HG02642 (cell line): ENCODE measurements around the gene PTRH1.

Experiments
- ATAC-seq: cut with Tn5 transposase; IDR thresholded peaks from one replicate; pipeline ENCODE4 v1.9.1; 2021; ENCODE audit warnings: mild to moderate bottlenecking; ENCODE audit not compliant: unreplicated experiment, poor library complexity

The PTRH1 gene

DNA sequence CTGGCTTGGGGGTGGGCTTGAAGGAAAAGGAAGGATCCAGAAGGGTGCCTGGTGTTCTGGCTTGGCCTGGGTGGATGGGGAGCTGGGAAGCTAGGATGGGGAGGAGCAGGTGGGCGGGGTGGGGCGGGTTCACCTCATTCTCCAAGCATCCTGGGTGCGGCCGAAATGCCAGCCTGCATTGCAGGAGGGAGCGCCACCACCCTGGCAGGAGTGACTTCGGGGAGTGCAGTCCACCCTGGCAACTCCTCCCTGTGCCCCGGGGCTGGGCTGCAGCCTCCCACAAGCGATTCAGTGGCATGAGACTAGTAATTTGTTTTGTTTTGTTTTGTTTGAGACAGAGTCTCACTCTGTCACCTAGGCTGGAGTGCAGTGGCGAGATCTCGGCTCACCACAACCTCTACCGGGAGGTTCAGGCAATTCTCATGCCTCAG lies 5.9 kb upstream of the PTRH1 start:
- ATAC-seq = no peak

DNA sequence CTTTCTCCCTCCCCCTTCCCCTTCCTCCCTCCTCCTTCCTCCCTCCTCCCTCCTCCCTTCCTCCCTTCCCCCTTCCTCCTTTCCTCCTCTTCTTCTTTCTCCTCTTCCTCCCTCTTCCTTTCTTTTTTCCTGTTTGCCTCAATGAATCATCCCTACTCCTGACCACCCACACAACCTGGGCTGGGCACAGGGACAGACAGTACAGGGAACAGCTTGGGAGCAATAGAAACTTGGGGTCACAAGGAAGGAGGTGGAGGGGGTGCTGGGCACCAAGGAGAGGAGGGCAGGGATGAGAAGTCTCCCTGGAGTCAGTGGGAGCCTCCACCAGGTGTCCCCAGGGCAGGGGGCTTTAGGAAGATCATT lies 5.4 kb upstream of the PTRH1 start:
- no peak for ATAC-seq

DNA sequence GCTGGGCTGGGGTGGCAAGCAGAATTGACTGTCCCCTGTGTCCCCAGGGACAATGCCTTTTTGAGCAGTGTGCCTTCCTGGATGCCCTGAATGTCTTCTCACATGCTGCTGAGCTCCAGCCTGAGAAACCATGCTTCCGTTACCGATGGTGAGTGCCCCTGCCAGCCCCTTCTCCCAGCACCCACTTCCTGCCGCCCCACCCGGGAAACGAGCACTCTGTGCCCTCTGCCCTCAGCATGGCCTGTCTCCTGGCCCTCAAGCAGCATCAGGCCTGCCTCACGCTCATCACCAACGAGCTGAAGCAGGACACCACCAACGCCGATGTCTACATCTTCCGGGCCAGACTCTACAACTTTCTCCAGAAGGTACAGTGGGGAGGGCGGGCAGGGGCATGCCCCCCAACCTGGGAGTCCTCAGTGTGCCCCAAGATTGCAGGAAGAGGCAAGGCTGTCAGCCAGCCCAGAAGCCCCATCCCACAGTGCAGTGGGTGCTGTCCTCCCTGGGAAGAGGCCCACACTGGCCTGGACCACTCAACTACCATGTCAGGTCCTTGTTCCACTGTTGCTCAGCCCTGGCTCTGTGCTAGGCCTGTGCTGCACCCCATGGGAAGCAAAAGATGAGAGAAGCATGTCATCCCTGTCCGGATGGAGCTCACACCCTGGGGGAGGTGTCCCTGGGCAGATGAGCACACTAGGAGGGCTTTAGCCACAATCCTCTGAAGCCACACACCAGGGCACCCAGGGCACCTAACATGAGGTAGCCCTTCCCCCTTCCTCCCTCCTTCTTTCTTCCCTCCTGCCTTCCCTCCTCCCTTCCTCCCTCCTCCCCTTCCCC lies 4.8 kb upstream of the PTRH1 start:
- ATAC-seq = no peak

DNA sequence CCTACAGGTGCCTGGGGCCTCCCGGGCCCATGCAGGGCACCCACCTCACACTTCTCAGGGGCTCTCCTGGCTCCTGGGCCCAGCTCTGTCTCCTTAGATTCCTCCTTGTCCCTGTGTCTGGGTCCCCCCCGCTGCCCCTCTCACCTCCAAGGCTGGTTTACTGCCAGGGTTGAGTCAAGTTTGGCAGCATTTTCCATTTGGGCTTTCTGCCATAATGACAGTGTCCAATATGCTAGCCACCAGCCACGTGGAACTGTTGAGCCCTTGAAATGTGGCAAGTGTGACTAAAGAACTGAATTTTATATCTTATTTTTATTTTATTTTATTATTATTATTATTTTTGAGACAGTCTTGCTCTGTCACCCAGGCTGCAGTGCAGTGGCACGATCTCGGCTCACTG lies 2.3 kb upstream of the PTRH1 start:
- ATAC-seq = no peak

DNA sequence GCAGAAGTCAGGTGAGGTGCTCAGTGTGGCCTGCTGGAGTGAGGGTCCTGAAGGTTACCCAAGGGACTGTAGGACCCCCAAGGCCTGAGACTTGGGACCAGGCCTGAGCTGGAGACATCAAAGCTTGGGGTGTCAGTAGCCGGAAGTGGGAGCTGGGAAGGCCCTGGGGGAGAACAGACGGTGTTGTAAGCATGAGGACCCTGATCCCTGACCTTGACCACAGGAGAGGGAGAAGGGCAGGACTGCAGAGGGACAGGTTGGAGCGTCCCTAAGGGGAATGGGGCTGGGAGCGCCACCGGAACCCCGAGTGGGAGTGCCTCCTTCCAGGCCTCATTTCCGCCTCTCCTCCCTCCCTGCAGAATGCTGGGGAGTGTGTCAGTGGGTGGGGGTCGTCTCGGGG lies 949 bp upstream of the PTRH1 start:
- no peak for ATAC-seq

DNA sequence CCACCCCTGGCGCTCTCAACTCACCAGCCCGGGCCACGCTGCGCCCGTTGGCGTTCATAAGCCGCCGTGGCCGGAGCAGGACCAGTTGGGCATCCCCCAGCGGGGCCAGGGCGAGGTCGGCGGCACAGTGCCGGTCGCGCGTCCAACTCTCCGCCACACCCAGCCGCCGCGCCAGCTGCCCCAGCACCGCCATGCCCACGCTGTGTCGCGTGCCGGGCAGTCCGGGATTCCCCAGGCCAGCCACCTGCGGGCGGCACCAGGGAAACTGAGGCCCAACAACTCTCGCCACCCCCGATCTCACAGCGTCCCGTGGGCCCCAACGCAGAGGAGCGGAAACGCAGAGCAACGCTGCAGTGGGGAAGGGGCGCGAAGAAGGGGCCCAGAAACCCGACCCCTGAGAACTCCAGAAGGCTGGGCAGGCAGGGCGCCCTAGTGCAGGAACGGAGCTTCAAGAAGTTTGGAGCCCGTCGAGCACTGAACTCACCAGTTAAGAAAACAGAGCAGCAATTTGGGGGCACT lies 453 bp downstream of the PTRH1 start:
- ATAC-seq = peak; percentile 4

DNA sequence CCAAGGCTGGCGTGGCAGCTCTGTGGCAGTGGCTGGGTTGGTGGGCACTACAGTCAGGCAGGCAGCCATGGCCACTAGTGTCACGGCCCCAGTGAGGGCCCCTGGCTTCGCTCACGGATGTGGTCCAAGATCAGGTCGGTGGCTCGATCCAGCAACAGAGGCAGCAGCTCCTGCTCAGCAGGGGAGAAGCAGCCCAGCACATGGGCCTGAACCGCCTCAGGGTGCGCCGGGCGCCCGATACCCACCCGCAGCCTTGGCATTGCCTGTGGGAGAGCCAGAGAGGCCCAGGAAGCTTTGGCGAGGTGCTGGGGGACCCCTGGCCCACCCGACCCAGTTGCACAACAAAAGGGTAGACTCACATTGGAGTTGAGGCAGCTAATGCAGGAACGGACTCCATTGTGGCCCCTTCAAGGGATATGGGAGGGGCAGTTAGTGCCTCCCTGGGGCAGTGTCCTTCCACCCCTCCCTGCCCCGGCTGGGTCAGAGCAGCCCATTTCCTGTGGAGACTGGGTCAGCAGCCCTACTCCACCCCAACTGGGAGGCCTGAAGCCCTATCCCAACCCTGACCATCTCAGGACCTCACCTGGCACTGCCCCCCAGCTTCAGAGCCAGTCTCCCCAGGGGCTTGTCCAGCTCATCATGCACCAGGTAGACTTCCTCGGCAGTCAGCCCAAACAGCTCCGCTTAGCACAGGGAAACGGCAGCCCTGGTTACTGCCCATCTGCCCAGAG lies 1.3 kb downstream of the PTRH1 start:
- no peak for ATAC-seq

DNA sequence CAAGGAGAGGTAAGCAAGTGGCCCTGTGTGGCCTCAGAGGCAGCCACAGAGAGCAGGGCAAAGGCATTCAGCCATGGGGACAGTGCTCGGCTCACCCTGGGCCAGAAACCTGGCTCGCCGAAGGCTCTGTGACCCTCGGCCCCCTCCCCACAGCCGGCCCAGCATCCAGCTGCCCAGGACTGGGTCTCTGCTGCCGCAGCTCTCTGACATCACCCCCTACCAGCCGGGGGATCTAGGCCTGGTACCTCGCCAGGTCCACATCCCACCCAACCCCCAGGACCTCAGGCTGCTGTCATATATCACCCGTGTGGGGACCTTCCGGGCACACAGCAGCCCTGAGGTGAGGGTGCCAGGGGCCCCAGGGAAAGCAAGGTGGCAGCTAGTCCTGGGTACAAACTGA lies 2.6 kb downstream of the PTRH1 start:
- no peak for ATAC-seq

DNA sequence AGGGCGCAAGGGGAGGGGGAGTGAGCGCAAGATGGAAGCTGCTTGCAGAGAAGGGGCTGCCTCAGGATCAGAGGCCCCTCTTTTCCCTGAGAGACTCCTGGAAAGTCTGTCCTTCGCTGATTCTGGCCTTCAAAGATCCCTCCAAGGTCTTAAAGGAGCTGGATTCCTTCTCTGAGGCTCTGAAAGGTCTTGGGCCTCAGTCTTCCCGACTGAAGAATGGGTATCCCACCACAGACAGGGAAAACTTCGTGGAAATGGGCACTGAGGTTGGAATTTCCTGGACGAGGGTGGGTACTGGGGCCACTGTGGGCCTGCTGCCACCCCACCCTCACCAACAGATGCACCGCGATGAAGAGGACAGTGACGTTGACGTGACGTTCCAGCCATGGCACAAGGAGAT lies 3.1 kb downstream of the PTRH1 start:
- ATAC-seq = no peak

DNA sequence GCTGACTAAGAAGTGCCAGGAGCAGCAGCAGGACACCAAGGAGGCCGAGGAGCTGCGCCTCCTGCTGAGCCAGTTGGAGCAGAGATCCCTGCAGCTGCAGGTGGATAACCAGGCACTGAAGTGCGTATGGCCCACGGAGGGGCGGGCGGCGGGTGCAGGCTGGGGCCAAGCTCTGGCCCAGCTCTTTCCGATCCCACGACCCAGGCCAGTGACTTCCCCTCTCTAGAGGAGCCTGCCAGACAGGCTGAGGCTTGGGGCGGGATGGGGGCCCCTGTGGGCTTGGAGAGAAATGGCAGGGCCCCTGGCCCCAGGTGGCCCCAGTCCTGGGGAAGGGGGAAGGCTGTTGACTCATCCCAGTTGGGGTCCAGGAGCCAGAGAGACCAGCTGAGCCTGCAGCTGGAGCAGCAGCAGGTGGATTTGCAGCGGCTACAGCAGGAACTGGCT lies 3.6 kb downstream of the PTRH1 start:
- ATAC-seq = no peak

DNA sequence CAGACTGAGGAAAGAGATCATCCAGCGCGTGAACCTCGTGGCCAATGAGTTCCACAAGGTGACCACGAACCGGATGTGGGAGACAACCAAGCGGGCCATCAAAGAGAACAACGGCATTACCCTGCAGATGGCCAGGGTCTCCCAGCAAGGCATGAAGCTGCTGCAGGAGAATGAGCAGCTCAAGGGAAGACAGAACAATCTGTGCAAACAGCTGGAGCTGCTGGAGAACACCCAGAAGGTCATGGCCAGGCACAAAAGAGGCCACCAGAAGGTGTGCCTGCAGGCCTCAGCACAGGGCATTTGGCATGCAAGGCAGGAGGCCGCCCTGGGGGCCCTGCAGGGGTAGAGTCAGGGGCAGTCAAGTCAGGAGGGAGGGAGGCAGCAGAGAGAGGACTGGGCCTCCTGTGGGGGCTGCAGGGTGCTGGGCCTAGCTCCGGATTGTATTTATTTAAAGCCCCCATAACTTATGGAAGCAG lies 4.2 kb downstream of the PTRH1 start:
- ATAC-seq = no peak

DNA sequence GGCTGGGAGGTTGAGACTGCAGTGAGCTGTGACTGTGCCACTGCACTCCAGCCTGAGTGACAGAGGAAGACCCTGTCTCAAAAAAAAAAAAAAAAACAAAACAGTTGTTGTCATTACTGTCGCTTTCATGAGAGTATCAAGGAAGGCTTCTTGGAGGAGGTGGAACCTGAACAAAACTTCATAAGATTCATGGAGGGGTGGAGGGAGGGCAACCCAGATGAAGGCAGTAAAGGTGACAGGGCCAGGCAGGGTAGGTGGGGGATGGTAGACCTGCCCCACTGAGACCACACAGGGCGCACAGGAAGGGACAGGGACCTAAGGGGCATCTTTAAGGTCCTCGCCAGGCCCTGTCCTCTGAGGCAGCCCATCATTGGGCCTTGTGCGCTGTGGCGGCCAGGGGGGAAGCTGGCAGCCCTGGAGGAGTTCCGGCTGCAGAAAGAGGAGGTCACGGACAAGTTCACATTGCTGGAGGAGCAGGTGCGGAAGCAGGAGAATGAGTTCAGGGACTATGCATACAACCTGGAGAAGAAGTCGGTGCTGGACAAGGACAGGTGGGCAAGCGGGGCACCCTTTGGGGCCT lies 5.2 kb downstream of the PTRH1 start:
- no peak for ATAC-seq

DNA sequence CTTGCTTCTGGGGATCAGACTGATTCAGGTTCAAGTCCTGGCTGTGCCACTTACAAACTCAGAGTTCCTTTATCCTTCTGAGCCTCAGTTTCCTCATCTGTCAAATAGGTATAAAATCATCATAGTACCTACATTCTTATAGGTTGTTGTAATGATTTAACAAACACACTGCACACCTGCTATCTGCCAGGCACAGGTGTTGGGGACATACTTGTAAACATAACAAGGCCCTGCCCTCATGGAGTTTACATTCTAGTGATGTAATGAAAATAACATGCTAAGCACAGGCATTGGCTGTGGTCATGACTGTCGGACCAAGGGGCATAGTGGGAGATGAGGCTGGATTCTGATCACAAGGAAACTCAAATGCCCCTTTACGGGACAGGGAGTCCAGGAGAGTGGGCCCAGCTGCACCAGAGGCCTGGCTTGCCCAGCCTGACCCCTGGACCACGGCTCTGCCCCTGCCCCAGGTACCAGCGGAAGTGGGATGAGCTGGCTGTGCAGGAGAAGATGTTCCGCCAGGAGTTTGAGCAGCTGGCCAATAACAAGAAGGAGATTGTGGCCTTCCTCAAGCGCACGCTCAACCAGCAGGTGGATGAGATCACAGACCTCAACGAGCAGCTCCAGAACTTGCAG lies 6.4 kb downstream of the PTRH1 start:
- ATAC-seq = no peak

DNA sequence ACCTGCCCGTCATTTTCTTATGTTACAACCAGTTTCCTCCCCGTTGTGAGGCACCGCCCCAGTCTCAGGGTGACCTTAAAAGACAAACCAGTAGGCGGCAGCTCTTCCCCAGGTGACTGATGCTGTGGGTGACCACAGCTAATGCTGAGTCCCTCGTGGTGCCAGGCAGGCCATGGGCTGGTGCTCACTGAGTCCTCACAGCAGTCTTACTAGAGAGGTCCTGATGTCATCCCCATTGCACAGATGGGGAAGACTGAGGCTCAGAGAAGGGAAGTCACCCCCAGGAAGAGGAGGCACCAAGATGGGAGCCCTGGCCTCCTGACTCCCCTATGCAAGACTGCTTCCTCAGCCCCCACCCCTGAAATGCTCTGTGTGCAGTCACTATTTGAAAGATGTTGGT lies 7.7 kb downstream of the PTRH1 start:
- no peak for ATAC-seq

DNA sequence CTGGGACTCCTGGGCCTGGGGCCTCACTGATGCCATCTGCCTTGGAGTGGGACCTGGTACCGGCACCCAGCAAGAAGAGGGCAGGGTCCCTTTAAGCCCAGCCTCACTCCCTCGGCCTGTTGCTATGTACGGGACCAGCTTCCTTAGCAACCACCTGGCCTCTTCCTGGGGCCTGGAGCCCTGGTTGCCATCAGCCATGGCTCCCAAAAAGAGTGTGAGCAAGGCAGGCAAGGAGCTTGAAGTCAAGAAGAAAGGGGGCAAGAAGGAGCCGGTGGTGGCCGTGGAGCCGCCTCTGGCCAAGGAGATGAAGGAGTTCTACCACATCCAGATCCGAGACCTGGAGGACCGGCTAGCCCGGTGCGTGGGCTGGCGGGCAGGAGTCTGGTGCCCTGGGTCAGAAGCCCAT lies 8.6 kb downstream of the PTRH1 start, which contains the start of gene CFAP157:
Gene CFAP157, plus strand, starts transcription at position 153 of the 406 bp plus-strand sequence. Its CDS starts 44 bp downstream, at position 197.
- ATAC-seq = no peak

DNA sequence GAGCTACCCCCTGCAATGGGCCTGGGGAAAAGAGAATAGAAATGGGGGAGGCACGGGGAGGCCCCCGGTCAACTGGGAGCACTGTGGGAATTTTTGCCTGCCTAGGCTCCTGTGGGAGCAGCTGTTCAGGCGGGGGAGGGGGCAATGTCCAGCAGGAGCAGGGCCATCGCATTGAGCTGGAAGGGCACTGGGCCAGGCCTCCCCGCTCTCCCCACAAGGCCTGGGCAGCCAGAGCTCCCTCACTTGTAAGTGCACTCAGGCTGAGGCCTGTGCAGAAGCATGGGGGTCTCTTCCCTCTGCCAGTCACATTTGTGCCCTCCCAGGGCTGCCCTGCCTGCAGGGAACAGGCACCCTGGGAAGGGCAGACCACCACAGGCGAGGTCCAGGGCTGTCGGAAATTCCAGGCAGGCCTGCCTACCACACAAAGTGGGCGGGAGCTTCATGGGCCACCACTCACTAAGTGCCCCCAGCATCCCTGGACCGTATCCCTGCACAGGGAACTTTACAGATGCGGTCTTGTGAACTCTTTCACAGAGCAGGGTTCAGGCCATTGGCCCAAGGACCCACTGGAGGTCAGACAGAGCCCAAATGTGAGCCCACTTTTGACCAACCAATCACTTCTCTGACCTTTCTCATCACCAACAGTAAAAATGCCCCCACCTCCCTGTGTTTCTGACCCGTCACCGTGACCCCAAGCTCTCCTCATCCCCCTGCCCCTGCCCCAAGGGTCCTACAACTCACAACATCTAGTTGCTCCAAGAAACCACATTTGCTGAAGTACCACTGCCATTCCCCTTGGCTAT lies 9.7 kb downstream of the PTRH1 start:
- ATAC-seq = no peak

DNA sequence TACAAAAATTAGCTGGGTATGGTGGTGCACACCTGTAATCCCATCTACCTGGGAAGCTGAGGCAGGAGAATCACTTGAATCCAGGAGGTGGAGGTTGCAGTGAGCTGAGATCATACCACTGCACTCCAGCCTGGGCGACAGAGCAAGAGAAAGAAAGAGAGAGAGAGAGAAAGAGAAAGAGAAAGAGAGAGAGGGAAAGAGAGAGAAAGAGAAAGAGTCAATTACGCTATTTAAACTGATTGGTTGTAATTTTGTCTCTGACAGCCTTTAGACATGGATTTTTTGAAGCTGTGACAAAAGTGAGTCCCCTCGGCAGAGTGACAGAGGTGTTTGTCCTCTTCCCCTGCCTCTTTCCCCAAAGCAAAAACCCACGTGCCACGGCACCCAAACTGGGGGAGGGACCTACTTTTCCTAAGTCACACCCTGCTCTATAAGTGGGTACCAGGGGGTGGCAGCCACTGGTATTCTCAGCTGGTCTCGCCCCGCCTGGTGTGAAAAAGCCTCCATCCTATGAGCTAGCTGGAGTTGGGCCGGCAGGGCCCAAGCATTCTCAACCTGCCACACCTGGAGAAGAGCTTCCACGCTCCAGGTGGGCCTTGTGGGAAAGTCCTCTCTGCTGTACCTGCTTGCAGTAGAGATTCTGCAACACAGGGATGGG lies 12.0 kb downstream of the PTRH1 start:
- ATAC-seq = no peak

DNA sequence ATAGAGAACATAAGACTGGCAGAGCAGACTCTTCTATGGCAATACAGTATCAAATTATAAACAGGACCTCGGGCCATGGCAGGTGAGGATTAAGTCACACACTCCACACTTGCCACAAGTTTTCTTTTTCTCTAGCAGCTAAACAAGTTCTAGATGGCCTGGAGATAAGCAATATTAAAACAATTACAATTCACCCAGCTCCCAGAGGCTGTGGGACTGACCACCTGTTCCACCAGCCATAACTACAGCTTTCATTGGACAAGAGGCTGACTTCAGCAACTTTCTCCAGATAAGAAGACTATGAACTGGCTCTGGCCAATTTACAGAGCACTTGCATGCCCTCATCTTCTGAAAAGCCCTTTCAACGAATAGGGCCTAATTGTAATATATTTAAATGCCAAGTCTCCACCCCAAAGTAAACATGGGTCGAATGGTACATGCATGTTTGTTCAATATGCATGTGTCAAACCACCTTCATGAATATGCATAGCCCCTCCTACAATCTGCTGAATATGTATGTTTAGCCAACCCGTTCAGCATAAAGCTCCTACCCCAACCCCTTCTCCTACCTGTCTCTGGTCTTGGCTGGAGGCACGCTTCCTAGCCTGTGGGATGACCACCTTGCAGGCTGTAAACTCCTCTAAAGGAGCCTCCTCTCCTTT lies 14.7 kb downstream of the PTRH1 start:
- no peak for ATAC-seq

DNA sequence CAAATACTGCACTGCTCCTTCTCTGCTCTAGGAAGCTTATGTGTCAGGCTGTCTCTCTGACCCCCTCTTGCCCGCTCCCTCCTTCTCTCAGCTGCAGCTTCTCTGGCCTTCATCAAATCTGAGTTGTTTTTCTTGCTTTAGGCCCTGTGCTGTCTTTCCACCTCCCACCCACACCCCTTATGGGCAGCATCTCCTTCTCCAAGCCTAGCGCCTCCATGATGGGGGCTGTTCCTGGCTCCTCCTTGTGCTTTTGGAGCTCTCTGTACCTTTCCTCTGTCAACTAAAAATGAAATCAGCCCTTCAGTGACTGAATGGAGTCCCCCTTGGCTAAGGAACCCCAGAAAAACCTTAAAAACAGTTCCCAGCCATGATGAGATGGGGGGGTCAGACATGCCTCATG lies 15.3 kb downstream of the PTRH1 start:
- ATAC-seq = no peak
